Measurements from ENCODE around the gene HABP2.

The HABP2 gene

GRCh38 chr10:113618338-113618737 is 65.5 kb downstream of the HABP2 start:
- TF ChIP-seq, protein P1, sequence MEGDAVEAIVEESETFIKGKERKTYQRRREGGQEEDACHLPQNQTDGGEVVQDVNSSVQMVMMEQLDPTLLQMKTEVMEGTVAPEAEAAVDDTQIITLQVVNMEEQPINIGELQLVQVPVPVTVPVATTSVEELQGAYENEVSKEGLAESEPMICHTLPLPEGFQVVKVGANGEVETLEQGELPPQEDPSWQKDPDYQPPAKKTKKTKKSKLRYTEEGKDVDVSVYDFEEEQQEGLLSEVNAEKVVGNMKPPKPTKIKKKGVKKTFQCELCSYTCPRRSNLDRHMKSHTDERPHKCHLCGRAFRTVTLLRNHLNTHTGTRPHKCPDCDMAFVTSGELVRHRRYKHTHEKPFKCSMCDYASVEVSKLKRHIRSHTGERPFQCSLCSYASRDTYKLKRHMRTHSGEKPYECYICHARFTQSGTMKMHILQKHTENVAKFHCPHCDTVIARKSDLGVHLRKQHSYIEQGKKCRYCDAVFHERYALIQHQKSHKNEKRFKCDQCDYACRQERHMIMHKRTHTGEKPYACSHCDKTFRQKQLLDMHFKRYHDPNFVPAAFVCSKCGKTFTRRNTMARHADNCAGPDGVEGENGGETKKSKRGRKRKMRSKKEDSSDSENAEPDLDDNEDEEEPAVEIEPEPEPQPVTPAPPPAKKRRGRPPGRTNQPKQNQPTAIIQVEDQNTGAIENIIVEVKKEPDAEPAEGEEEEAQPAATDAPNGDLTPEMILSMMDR (IDR thresholded peaks at IDR 0.05; ENCODE audit: low read depth, low read length) = no peak
- H3K4me3 ChIP-seq (ENCODE audit: low read depth, low read length) = no peak overlapping the region

GRCh38 chr10:113619401-113619800 is 66.5 kb downstream of the HABP2 start:
- H3K4me3 ChIP-seq (ENCODE audit: low read depth, low read length) = no peak overlapping the region
- TF ChIP-seq, protein P1 (IDR thresholded peaks at IDR 0.05; ENCODE audit: low read depth, low read length) = no peak

DNA sequence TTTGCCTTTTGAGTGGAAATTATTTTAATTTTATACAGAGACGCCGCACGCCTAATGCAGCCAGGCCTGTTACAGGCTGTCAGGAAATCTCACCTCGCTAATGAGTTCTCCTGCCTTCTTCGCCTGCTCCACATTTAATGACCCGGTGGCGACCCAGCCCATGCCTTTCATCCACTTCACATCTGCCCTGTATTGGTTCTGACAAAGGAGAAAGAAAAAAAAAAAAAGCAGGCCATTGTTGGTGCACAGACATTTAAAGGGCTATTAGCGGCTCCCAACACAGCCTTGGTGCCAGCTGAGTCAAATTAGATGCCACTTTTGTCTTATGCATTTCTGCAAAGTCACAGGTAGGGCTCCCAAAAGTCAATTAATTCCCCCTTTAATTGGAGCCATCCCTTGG is 67.7 kb downstream of the HABP2 start:
- TF ChIP-seq, protein P1 (IDR thresholded peaks at IDR 0.05; ENCODE audit: low read depth, low read length) = no peak
- no peak overlapping the region for H3K4me3 ChIP-seq (ENCODE audit: low read depth, low read length)

- TF ChIP-seq, protein P1 (IDR thresholded peaks at IDR 0.05; ENCODE audit: low read depth, low read length) = no peak
These were observed 68.1 kb downstream of the HABP2 start for GRCh38 chr10:113620936-113621335.

GRCh38 chr10:113621799-113622198 is 68.9 kb downstream of the HABP2 start:
- H3K4me3 ChIP-seq (ENCODE audit: low read depth, low read length) = no peak overlapping the region
- TF ChIP-seq, protein P1 (IDR thresholded peaks at IDR 0.05; ENCODE audit: low read depth, low read length) = no peak

More at GRCh38 chr10:113620936-113621335, 68.1 kb downstream of the HABP2 start:
- H3K4me3 ChIP-seq (ENCODE audit: low read depth, low read length) = no peak overlapping the region

DNA sequence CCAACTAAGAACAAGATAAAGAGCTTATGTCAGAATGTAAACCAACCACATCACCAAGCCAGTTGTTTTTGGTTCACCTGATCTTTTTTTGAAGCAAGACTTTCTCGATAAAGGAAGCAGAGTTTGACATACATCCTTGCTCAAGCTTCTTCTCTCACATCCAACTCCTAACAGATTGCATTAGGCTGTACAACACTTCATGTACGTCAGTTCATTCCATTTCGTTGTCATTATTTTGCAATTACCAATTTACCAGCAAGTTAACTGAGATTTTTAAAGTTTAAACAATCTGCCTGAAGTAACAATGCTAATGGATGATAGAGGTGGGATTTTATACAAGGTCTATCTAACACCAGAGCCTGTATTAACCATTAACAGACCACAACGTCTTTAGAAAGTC is 70.0 kb downstream of the HABP2 start:
- TF ChIP-seq, protein P1 (IDR thresholded peaks at IDR 0.05; ENCODE audit: low read depth, low read length) = no peak

GRCh38 chr10:113625461-113626186 is 72.8 kb downstream of the HABP2 start:
- H3K4me3 ChIP-seq (ENCODE audit: low read depth, low read length) = no peak overlapping the region
- TF ChIP-seq, protein P1 (IDR thresholded peaks at IDR 0.05; ENCODE audit: low read depth, low read length) = no peak

More for the DNA sequence above, 70.0 kb downstream of the HABP2 start:
- H3K4me3 ChIP-seq (ENCODE audit: low read depth, low read length) = no peak overlapping the region

Data from WI38 (cell line).